Measurements from ENCODE around the gene METTL27.
"Not testable (repeated sequence)": the region's sequence is repeated elsewhere in the genome, so short reads cannot be mapped to it uniquely, and the experiment has no call there.

METTL27 gene

GRCh38 chr7:73842067-73842976 is at the start of gene METTL27:
Gene METTL27, minus strand, starts transcription at chr7:73842516. Its CDS starts 376 bp downstream, at chr7:73842140.
- DNase-seq (ENCODE audit: low read depth): peak; percentile 81

GRCh38 chr7:73891178-73891885 is 49.0 kb upstream of the METTL27 start:
- DNase-seq (ENCODE audit: low read depth): no peak

- no peak for DNase-seq (ENCODE audit: low read depth)
These were observed 48.3 kb upstream of the METTL27 start for GRCh38 chr7:73890555-73891147.

GRCh38 chr7:73888959-73889358 is 46.6 kb upstream of the METTL27 start:
- no peak for DNase-seq (ENCODE audit: low read depth)

GRCh38 chr7:73887762-73888161 is 45.4 kb upstream of the METTL27 start:
- DNase-seq (ENCODE audit: low read depth): no peak

- no peak for DNase-seq (ENCODE audit: low read depth)
These were observed 43.9 kb upstream of the METTL27 start for GRCh38 chr7:73885975-73886798.

GRCh38 chr7:73885433-73885974 is 43.2 kb upstream of the METTL27 start:
- DNase-seq (ENCODE audit: low read depth): no peak

- not testable (repeated sequence) for DNase-seq (ENCODE audit: low read depth)
These were observed 42.6 kb upstream of the METTL27 start for GRCh38 chr7:73884867-73885422.

- DNase-seq (ENCODE audit: low read depth): no peak
These were observed 39.7 kb upstream of the METTL27 start for GRCh38 chr7:73882047-73882402.

- no peak for DNase-seq (ENCODE audit: low read depth)
These were observed 39.2 kb upstream of the METTL27 start for GRCh38 chr7:73881352-73882046.

- no peak for DNase-seq (ENCODE audit: low read depth)
These were observed 38.5 kb upstream of the METTL27 start for GRCh38 chr7:73880755-73881328.

- DNase-seq (ENCODE audit: low read depth): no peak
These were observed 37.8 kb upstream of the METTL27 start for GRCh38 chr7:73879977-73880681.

GRCh38 chr7:73876973-73877372 is 34.7 kb upstream of the METTL27 start:
- no peak for DNase-seq (ENCODE audit: low read depth)

GRCh38 chr7:73876361-73876760 is 34.0 kb upstream of the METTL27 start:
- DNase-seq (ENCODE audit: low read depth): no peak

GRCh38 chr7:73872056-73872908 is 30.0 kb upstream of the METTL27 start:
- no peak for DNase-seq (ENCODE audit: low read depth)

GRCh38 chr7:73871163-73872011 is 29.1 kb upstream of the METTL27 start:
- DNase-seq (ENCODE audit: low read depth): no peak

- DNase-seq (ENCODE audit: low read depth): no peak
These were observed 27.8 kb upstream of the METTL27 start for GRCh38 chr7:73870041-73870492.
